ENCODE results near the gene EFNB3.

GRCh38 chr17:7707446-7707845, 2.4 kb downstream of the EFNB3 start:
- TF ChIP-seq SMAD1 (IDR thresholded peaks at IDR 0.05; ENCODE audit: low read depth, partially characterized antibody) (no peak), NRF1 (conservative IDR thresholded peaks at IDR 0.05; ENCODE audit: low read depth, low read length) (no peak), BHLHE40 (IDR thresholded peaks at IDR 0.05; ENCODE audit: borderline replicate concordance in 1 of 2, low read depth in 2 of 2, low read length in 1 of 2) (no peak), RAD21 (IDR thresholded peaks at IDR 0.05; ENCODE audit: insufficient read depth, low read depth, low read length) (no peak), SKIL (IDR thresholded peaks at IDR 0.05; ENCODE audit: low read depth, poor library complexity, severe bottlenecking) (no peak), NR2C2 (IDR thresholded peaks at IDR 0.05; ENCODE audit: borderline replicate concordance, control insufficient read depth, insufficient read length, low read depth) (no peak), CTCF (IDR thresholded peaks at IDR 0.05 in 2 of 3, conservative IDR thresholded peaks at IDR 0.05 in 1 of 3; ENCODE audit: control insufficient read depth in 2 of 3, extremely low read depth in 1 of 3, insufficient read depth in 1 of 3, low read depth in 3 of 3, low read length in 3 of 3) (no peak), CEBPB (IDR thresholded peaks at IDR 0.05; ENCODE audit: borderline replicate concordance in 1 of 2, low read depth in 2 of 2, low read length in 2 of 2) (no peak)
